ENCODE data around the gene PDGFB.

- TF ChIP-seq POLR2A (IDR thresholded peaks at IDR 0.05): no peak
- TF ChIP-seq CTCF (IDR thresholded peaks at IDR 0.05): no peak
These were observed 5.3 kb upstream of the PDGFB start for GRCh38 chr22:39250131-39250530.

Measured in ovary (tissue), 3 donors.